Transverse colon (tissue), 4 donors: ENCODE data around the gene DLG2. TPM values are rescaled to one million over a fixed set of nuclear protein-coding genes. Genes with fewer than 3 reads are reported as not detected.

Source experiments
- DNase-seq: peaks from one replicate; pipeline ENCODE4 v3.0.0-alpha.2; 2019
- H3K27ac ChIP-seq, 4 donors: fragments of 200-600 bp; sonication (generic); 2 replicates each; pipeline ENCODE4 v1.5.1; 2016 to 2018; ENCODE audit warnings: inconsistent platforms in 4 of 4
- H3K27me3 ChIP-seq: fragments of 200-600 bp; sonication (generic); 2 replicates; pipeline ENCODE4 v1.5.1; 2017; ENCODE audit warnings: inconsistent platforms
- H3K36me3 ChIP-seq, 4 donors: fragments of 200-600 bp; sonication (generic); 2 replicates each; pipeline ENCODE4 v1.5.1; 2017 to 2019; ENCODE audit warnings: inconsistent platforms in 4 of 4
- H3K4me1 ChIP-seq, 4 donors: fragments of 200-600 bp; sonication (generic); 2 replicates each; pipeline ENCODE4 v1.5.1; 2017 to 2020; ENCODE audit warnings: inconsistent platforms in 4 of 4
- H3K4me3 ChIP-seq, 4 donors: fragments of 200-600 bp; sonication (generic); 1 replicate in 1 of 4; 2 replicates in 3 of 4; pipeline versions ENCODE4 v1.5.1 to v1.6.1; 2017 to 2019; ENCODE audit warnings: inconsistent platforms in 4 of 4
- H3K9me3 ChIP-seq, 2 donors: fragments of 200-600 bp; sonication (generic); 2 replicates each; pipeline ENCODE4 v1.5.1; 2017 to 2019; ENCODE audit warnings: inconsistent platforms in 2 of 2
- EP300 ChIP-seq: sonication (generic); formaldehyde crosslinking; IDR thresholded peaks from one replicate; pipeline ENCODE4 v1.6.1; 2017; ENCODE audit warnings: antibody characterized with exemption, low read depth
- POLR2A ChIP-seq: fragments of 450-650 bp; IDR thresholded peaks from one replicate; pipeline ENCODE4 v1.6.1; 2016; ENCODE audit warnings: antibody characterized with exemption, mild to moderate bottlenecking, moderate library complexity
- POLR2AphosphoS5 ChIP-seq, 3 donors: sonication (generic); formaldehyde crosslinking; IDR thresholded peaks; one replicate each; pipeline ENCODE4 v1.6.1; 2016; ENCODE audit warnings: antibody characterized with exemption in 3 of 3
- WGBS, 2 donors: methylation state at CpG; one replicate each; pipeline ENCODE4 v1.1.5; 2018; ENCODE audit warnings: low coverage in 1 of 2; 5-methylcytosine and 5-hydroxymethylcytosine counted together
- in situ Hi-C, 4 donors: fragments of 200-750 bp; cut with MboI; loops; one replicate each; pipeline versions ENCODE4 v1.15.0 to v1.15.1; 2017; ENCODE audit warnings: low sequenced_read_pairs in 3 of 4, low pct_ligation_motif_present in 1 of 4, low pct_unique_long_range_greater_than_20kb in 1 of 4
- intact Hi-C: fragments of 100-400 bp; cut with DNase I; formaldehyde crosslinking; loops from one replicate; pipeline ENCODE4 v1.15.1; 2023; ENCODE audit warnings: low total_unique reads
- total RNA-seq, 4 donors: library from RNA; depleted of rRNA; stranded (reverse); fragments of >200 nt; gene quantifications; one replicate each; pipeline ENCODE4 v1.1.0, GENCODE V29; 2016
- TF ChIP-seq, protein P1 (sequence below), 5 experiments: fragments of 200-600 bp in 3 of 5; fragments of 450-650 bp in 2 of 5; sonication (generic) in 3 of 5; IDR thresholded peaks; 1 replicate in 2 of 5; 2 replicates in 3 of 5; pipeline ENCODE4 v1.5.1; 2016 to 2017; ENCODE audit warnings: antibody characterized with exemption in 5 of 5, inconsistent platforms in 3 of 5, mild to moderate bottlenecking in 2 of 5, moderate library complexity in 1 of 5

The DLG2 gene
- total RNA-seq, 4 donors from 2014 or later: 1.9 to 28.3 (median 3.7) TPM

DNA sequence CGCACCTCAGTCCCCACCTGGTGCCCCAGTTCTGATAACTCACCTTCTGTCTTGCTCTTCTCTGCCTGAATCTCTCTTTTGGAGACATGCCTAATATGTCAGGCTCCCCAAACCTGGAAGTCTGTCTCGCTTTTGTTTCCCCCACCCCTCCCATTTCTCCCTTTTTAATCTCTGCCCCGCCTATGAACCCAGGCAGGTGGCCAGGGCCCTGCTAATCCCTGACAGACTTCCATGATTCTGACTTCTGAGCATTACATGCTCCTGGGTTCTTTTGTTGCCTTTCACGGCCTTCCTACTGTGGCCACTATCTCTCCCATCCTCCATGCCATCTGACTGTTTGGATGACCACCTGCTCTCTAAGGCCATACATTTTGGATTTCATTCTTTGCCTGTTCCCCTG, 1220.1 kb downstream of the DLG2 start:
- intact Hi-C loops: no loop called here
- no peak for DNase-seq
- TF ChIP-seq POLR2AphosphoS5 (IDR thresholded peaks at IDR 0.05) (no peak), EP300 (no peak), POLR2A (no peak)
- TF ChIP-seq, protein P1, sequence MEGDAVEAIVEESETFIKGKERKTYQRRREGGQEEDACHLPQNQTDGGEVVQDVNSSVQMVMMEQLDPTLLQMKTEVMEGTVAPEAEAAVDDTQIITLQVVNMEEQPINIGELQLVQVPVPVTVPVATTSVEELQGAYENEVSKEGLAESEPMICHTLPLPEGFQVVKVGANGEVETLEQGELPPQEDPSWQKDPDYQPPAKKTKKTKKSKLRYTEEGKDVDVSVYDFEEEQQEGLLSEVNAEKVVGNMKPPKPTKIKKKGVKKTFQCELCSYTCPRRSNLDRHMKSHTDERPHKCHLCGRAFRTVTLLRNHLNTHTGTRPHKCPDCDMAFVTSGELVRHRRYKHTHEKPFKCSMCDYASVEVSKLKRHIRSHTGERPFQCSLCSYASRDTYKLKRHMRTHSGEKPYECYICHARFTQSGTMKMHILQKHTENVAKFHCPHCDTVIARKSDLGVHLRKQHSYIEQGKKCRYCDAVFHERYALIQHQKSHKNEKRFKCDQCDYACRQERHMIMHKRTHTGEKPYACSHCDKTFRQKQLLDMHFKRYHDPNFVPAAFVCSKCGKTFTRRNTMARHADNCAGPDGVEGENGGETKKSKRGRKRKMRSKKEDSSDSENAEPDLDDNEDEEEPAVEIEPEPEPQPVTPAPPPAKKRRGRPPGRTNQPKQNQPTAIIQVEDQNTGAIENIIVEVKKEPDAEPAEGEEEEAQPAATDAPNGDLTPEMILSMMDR (IDR thresholded peaks at IDR 0.05): no peak
- in situ Hi-C loops: no loop called here
- Histone ChIP-seq H3K9me3 (no peaks in the 10 kb centered on the region), H3K27ac (no peak overlapping the region), H3K4me3 (no peak overlapping the region), H3K36me3 (no peaks in the 10 kb centered on the region), H3K27me3 (no peaks in the 10 kb centered on the region), H3K4me1 (no peaks in the 10 kb centered on the region)
- WGBS, 2 donors: 72% methylated on average over 4 of the region's 4 CpGs; no CpG with 5 or more reads in 1 of the 2 donors

GRCh38 chr11:84398017-84398626, 1229.0 kb downstream of the DLG2 start:
- in situ Hi-C loops: no loop called here
- Histone ChIP-seq H3K9me3 (no peaks in the 10 kb centered on the region), H3K27me3 (no peaks in the 10 kb centered on the region), H3K4me3 (no peak overlapping the region), H3K27ac (no peak overlapping the region), H3K4me1 (no peaks in the 10 kb centered on the region), H3K36me3 (no peaks in the 10 kb centered on the region)
- DNase-seq: no peak
- TF ChIP-seq, protein P1 (IDR thresholded peaks at IDR 0.05): no peak
- no peak for TF ChIP-seq EP300
- no peak for TF ChIP-seq POLR2AphosphoS5 (IDR thresholded peaks at IDR 0.05)
- TF ChIP-seq POLR2A: no peak
- 29 to 34% methylated on average over 3 of the region's 3 CpGs for WGBS, 2 donors
- intact Hi-C loops: no loop called here

GRCh38 chr11:84396521-84396920, 1230.6 kb downstream of the DLG2 start:
- WGBS, 2 donors: 88 to 94% methylated on average over 3 of the region's 3 CpGs
- no peak overlapping the region for H3K27ac ChIP-seq
- intact Hi-C loops (no loop called here), in situ Hi-C loops (no loop called here)
- H3K27me3 ChIP-seq: no peaks in the 10 kb centered on the region
- DNase-seq: no peak
- no peaks in the 10 kb centered on the region for H3K36me3 ChIP-seq
- H3K4me3 ChIP-seq: no peak overlapping the region
- TF ChIP-seq, protein P1 (IDR thresholded peaks at IDR 0.05): no peak
- TF ChIP-seq POLR2A: no peak
- no peak for TF ChIP-seq EP300
- TF ChIP-seq POLR2AphosphoS5 (IDR thresholded peaks at IDR 0.05): no peak
- H3K9me3 ChIP-seq: no peaks in the 10 kb centered on the region
- no peaks in the 10 kb centered on the region for H3K4me1 ChIP-seq

- Histone ChIP-seq H3K9me3 (no peaks in the 10 kb centered on the region), H3K27ac (no peak overlapping the region), H3K27me3 (no peaks in the 10 kb centered on the region), H3K4me1 (no peaks in the 10 kb centered on the region), H3K36me3 (no peaks in the 10 kb centered on the region), H3K4me3 (no peak overlapping the region)
- in situ Hi-C loops: no loop called here
- 64 to 69% methylated on average over 4 to 6 of the region's 6 CpGs for WGBS, 2 donors
- no peak for DNase-seq
- TF ChIP-seq, protein P1 (IDR thresholded peaks at IDR 0.05): no peak
- no peak for TF ChIP-seq POLR2A
- no peak for TF ChIP-seq EP300
- TF ChIP-seq POLR2AphosphoS5 (IDR thresholded peaks at IDR 0.05): no peak
- intact Hi-C loops: no loop called here
Observed at GRCh38 chr11:84390441-84391078, 1236.6 kb downstream of the DLG2 start.
